Spleen (tissue), 11 donors: Measurements from ENCODE around the gene POLDIP3. TPM values are rescaled to one million over a fixed set of nuclear protein-coding genes. Genes with fewer than 3 reads are reported as not detected.

Experiments used
- DNase-seq: peaks from one replicate; pipeline ENCODE4 v3.0.0-alpha.2; 2020
- H3K27ac ChIP-seq, 8 donors: fragments of 200-600 bp; sonication (generic) in 7 of 8; 1 replicate in 4 of 8; 2 replicates in 4 of 8; pipeline versions ENCODE4 v1.5.0 to v1.8.0; 2016 to 2021; ENCODE audit warnings: inconsistent platforms in 4 of 8, mild to moderate bottlenecking in 4 of 8, moderate library complexity in 1 of 8
- H3K27me3 ChIP-seq, 7 donors: fragments of 200-600 bp; sonication (generic) in 6 of 7; replicated peaks in 1 of 7; 1 replicate in 4 of 7; 2 replicates in 3 of 7; pipeline versions ENCODE4 v1.5.0 to v1.8.0; 2016 to 2021; ENCODE audit warnings: inconsistent platforms in 3 of 7, mild to moderate bottlenecking in 1 of 7
- H3K36me3 ChIP-seq, 6 donors: fragments of 200-600 bp; sonication (generic) in 5 of 6; 1 replicate in 4 of 6; 2 replicates in 2 of 6; pipeline versions ENCODE4 v1.5.0 to v1.8.0; 2016 to 2021; ENCODE audit warnings: inconsistent platforms in 2 of 6
- H3K4me1 ChIP-seq, 6 donors: fragments of 200-600 bp; sonication (generic) in 5 of 6; 1 replicate in 3 of 6; 2 replicates in 3 of 6; pipeline versions ENCODE4 v1.5.0 to v1.8.0; 2016 to 2021; ENCODE audit warnings: inconsistent platforms in 3 of 6
- H3K4me3 ChIP-seq, 8 donors: fragments of 200-600 bp; sonication (generic) in 7 of 8; 1 replicate in 4 of 8; 2 replicates in 4 of 8; pipeline versions ENCODE4 v1.5.0 to v1.8.0; 2016 to 2021; ENCODE audit warnings: inconsistent platforms in 4 of 8, mild to moderate bottlenecking in 4 of 8, moderate library complexity in 2 of 8
- H3K9me3 ChIP-seq, 8 donors: fragments of 200-600 bp; sonication (generic) in 7 of 8; 1 replicate in 4 of 8; 2 replicates in 4 of 8; pipeline versions ENCODE4 v1.5.0 to v1.8.0; 2016 to 2021; ENCODE audit warnings: inconsistent platforms in 4 of 8
- POLR2A ChIP-seq, 3 donors: fragments of 450-650 bp; IDR thresholded peaks; one replicate each; pipeline ENCODE4 v1.5.1; 2017; ENCODE audit warnings: antibody characterized with exemption in 3 of 3, mild to moderate bottlenecking in 1 of 3
- POLR2AphosphoS5 ChIP-seq, 3 donors: sonication (generic); formaldehyde crosslinking; IDR thresholded peaks; one replicate each; pipeline ENCODE4 v1.5.1; 2017; ENCODE audit warnings: antibody characterized with exemption in 3 of 3
- WGBS, 5 donors: extraction: QIAGEN DNeasy Blood & Tissue Kit in 3 of 5; methylation state at CpG; one replicate each; pipeline versions ENCODE4 v1.1.5 to v1.1.7; 2013 to 2018; 5-methylcytosine and 5-hydroxymethylcytosine counted together
- intact Hi-C: fragments of 100-400 bp; cut with DNase I; formaldehyde crosslinking; loops from one replicate; pipeline ENCODE4 v1.15.0; 2023; ENCODE audit warnings: low total_unique reads
- polyA plus RNA-seq, 3 donors: library from polyadenylated mRNA; stranded (reverse); fragments of 200-250 nt; gene quantifications; one replicate each; pipeline ENCODE4 v1.2.1, GENCODE V29; 2013
- total RNA-seq, 7 donors: library from RNA; depleted of rRNA in 3 of 7; stranded (reverse); fragments of >200 nt in 3 of 7; fragmentation: NEBNext Ultra II Directional in 4 of 7; extraction: Animal tissue kit (Norgen Biotek cat#: 25700) in 4 of 7; gene quantifications; one replicate each; pipeline versions ENCODE4 v1.1.0 to v1.2.1, GENCODE V29; 2016 to 2021
- TF ChIP-seq, protein P1 (sequence below), 11 experiments: fragments of 200-600 bp in 7 of 11; fragments of 450-650 bp in 4 of 11; sonication (generic) in 4 of 11; IDR thresholded peaks in 8 of 11; conservative IDR thresholded peaks in 3 of 11; 1 replicate in 7 of 11; 2 replicates in 4 of 11; pipeline versions ENCODE4 v1.4.0 to v1.8.0; 2016 to 2021; ENCODE audit warnings: antibody characterized with exemption in 11 of 11, inconsistent platforms in 4 of 11, mild to moderate bottlenecking in 1 of 11
- donor health status: healthy with polysubstance abuse.
- donor health status: DM: no; HTN: no; CAD: no; lungs with moderate emphysema.
- donor health status: DM: no; HTN: no; CAD: no.
- donor health status: Bipolar disorder and iron deficiency.
- donor health status: healthy.
- donor health status: DM: no; HTN: no; CAD: no.
- donor health status: DM: yes; HTN: yes; CAD: no.

POLDIP3 gene
- total and polyA plus RNA-seq, 10 donors, result 17.5 to 64.7 (median 40.7) TPM

GRCh38 chr22:42649246-42650099 is 34.8 kb upstream of the POLDIP3 start, which contains the start of gene CYB5R3:
TSS of gene CYB5R3 (minus strand) at chr22:42649392. CDS start at chr22:42649315, 77 bp downstream.
- WGBS, 5 donors, result 6 to 25% (median 11%) methylated on average over 34 to 81 of the region's 81 CpGs
- DNase-seq, result peak; percentile 94
- Histone ChIP-seq H3K9me3 (no peaks in the 10 kb centered on the region), H3K36me3 (peaks cover 0 to 13% (median 0%) of the 10 kb centered on the region in 6 donors), H3K27me3 (no peaks in the 10 kb centered on the region), H3K27ac (peak within 1 kb of the TSS; percentile 82 to 96 (median 92)), H3K4me1 (peaks cover 35 to 52% (median 46%) of the 10 kb centered on the region in 6 donors), H3K4me3 (peak within 1 kb of the TSS; percentile 72 to 88 (median 82))
- intact Hi-C loops, result no loop called here
- TF ChIP-seq POLR2AphosphoS5 (IDR thresholded peaks at IDR 0.05) (peak; percentile 71 to 84 (median 74)), POLR2A (IDR thresholded peaks at IDR 0.05) (peak in 1 of 3 donors; percentile 32)
- TF ChIP-seq, protein P1, sequence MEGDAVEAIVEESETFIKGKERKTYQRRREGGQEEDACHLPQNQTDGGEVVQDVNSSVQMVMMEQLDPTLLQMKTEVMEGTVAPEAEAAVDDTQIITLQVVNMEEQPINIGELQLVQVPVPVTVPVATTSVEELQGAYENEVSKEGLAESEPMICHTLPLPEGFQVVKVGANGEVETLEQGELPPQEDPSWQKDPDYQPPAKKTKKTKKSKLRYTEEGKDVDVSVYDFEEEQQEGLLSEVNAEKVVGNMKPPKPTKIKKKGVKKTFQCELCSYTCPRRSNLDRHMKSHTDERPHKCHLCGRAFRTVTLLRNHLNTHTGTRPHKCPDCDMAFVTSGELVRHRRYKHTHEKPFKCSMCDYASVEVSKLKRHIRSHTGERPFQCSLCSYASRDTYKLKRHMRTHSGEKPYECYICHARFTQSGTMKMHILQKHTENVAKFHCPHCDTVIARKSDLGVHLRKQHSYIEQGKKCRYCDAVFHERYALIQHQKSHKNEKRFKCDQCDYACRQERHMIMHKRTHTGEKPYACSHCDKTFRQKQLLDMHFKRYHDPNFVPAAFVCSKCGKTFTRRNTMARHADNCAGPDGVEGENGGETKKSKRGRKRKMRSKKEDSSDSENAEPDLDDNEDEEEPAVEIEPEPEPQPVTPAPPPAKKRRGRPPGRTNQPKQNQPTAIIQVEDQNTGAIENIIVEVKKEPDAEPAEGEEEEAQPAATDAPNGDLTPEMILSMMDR (IDR thresholded peaks at IDR 0.05 in 8 of 11, conservative IDR thresholded peaks at IDR 0.05 in 3 of 11), result no peak

GRCh38 chr22:42648368-42649245 is 33.9 kb upstream of the POLDIP3 start:
- Histone ChIP-seq H3K9me3 (no peaks in the 10 kb centered on the region), H3K27ac (peak overlapping the region; percentile 82 to 96 (median 92)), H3K27me3 (no peaks in the 10 kb centered on the region), H3K4me3 (peak overlapping the region; percentile 72 to 88 (median 82)), H3K36me3 (peaks cover 0 to 13% (median 0%) of the 10 kb centered on the region in 6 donors), H3K4me1 (peaks cover 44 to 59% (median 54%) of the 10 kb centered on the region in 6 donors)
- peak; percentile 49 to 60 (median 55) for TF ChIP-seq POLR2AphosphoS5 (IDR thresholded peaks at IDR 0.05)
- TF ChIP-seq, protein P1 (IDR thresholded peaks at IDR 0.05 in 8 of 11, conservative IDR thresholded peaks at IDR 0.05 in 3 of 11), result no peak
- WGBS, 5 donors, result 2 to 7% (median 3%) methylated on average over 20 to 49 of the region's 49 CpGs
- intact Hi-C loops, result no loop called here
- peak; percentile 84 for DNase-seq

DNA sequence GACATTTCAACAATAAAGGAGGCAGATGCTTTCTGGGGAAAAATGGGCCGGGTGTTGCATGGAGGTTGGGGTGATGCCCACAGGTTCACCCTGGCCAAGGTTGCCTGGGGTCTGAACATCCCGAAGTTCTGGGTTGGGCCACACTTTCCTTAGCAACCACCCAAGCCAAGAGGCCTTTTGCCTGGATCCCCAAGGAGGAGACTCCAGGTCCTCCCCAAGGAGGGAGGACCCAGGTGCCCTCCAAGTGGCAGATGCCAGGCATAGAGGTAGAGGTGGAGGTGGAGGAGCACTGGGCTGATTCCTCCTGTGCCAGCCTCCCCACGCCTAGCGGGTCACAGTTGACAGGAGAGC is 33.3 kb upstream of the POLDIP3 start:
- Histone ChIP-seq H3K27me3 (no peaks in the 10 kb centered on the region), H3K9me3 (no peaks in the 10 kb centered on the region), H3K4me1 (peaks cover 50 to 66% (median 60%) of the 10 kb centered on the region in 6 donors), H3K27ac (peak overlapping the region in 6 of 8 donors; percentile 89 to 96 (median 93)), H3K36me3 (peaks cover 0 to 13% (median 0%) of the 10 kb centered on the region in 6 donors), H3K4me3 (peak overlapping the region; percentile 72 to 88 (median 82))
- 49 to 78% (median 69%) methylated on average over 2 to 4 of the region's 4 CpGs for WGBS, 5 donors
- no peak for DNase-seq
- intact Hi-C loops, result no loop called here
- TF ChIP-seq POLR2A (IDR thresholded peaks at IDR 0.05), result no peak
- TF ChIP-seq, protein P1 (IDR thresholded peaks at IDR 0.05 in 8 of 11, conservative IDR thresholded peaks at IDR 0.05 in 3 of 11), result no peak
- no peak for TF ChIP-seq POLR2AphosphoS5 (IDR thresholded peaks at IDR 0.05)
